Kidney epithelial cell (primary cell): Measurements from ENCODE around the gene SEMA4B. TPM values are rescaled to one million over a fixed set of nuclear protein-coding genes. Genes with fewer than 3 reads are reported as not detected.

Experiments used
- DNase-seq: peaks from one replicate; pipeline ENCODE4 v3.0.0-alpha.2; 2010; ENCODE audit warnings: low read depth
- H3K27me3 ChIP-seq: 2 replicates; pipeline ENCODE4 v1.6.0; 2011; ENCODE audit warnings: low read length; ENCODE audit not compliant: control insufficient read depth, insufficient read depth
- H3K36me3 ChIP-seq: 2 replicates; pipeline ENCODE4 v1.5.1; 2011; ENCODE audit warnings: low read length; ENCODE audit not compliant: control insufficient read depth, insufficient read depth
- H3K4me3 ChIP-seq: 2 replicates; pipeline ENCODE4 v1.5.1; 2011; ENCODE audit warnings: low read depth, mild to moderate bottlenecking, control low read depth, low read length
- CTCF ChIP-seq: IDR thresholded peaks from 2 replicates; pipeline ENCODE4 v1.5.1; 2011; ENCODE audit warnings: mild to moderate bottlenecking, moderate library complexity, low read length, control low read depth, inconsistent platforms; ENCODE audit not compliant: insufficient read depth, poor library complexity, severe bottlenecking
- total RNA-seq: library from RNA; depleted of rRNA; stranded (reverse); fragments of >200 nt; gene quantifications from 2 replicates; pipeline ENCODE4 v1.2.3, GENCODE V29; 2015

SEMA4B gene
- total RNA-seq, 1 donor from 2014 or later = 44.2 TPM

GRCh38 chr15:90192961-90193786, 8.0 kb upstream of the SEMA4B start:
- Histone ChIP-seq H3K36me3 (peaks cover 1% of the 10 kb centered on the region), H3K27me3 (no peaks in the 10 kb centered on the region), H3K4me3 (no peak overlapping the region)
- DNase-seq = no peak
- no peak for TF ChIP-seq CTCF

- H3K27me3 ChIP-seq = no peaks in the 10 kb centered on the region
- TF ChIP-seq CTCF = no peak
- no peak for DNase-seq
These were observed 6.5 kb upstream of the SEMA4B start for GRCh38 chr15:90194655-90195054.

GRCh38 chr15:90200534-90201129, 498 bp upstream of the SEMA4B start:
- no peak for DNase-seq
- Histone ChIP-seq H3K27me3 (no peaks in the 10 kb centered on the region), H3K4me3 (peak overlapping the region; percentile 92), H3K36me3 (peaks cover 3% of the 10 kb centered on the region)
- TF ChIP-seq CTCF = no peak

More at GRCh38 chr15:90194655-90195054, 6.5 kb upstream of the SEMA4B start:
- Histone ChIP-seq H3K4me3 (no peak overlapping the region), H3K36me3 (peaks cover 1% of the 10 kb centered on the region)

GRCh38 chr15:90201944-90202375, 830 bp downstream of the SEMA4B start:
- H3K4me3 ChIP-seq = peak overlapping the region; percentile 92
- no peak for TF ChIP-seq CTCF
- no peak for DNase-seq
- peaks cover 3% of the 10 kb centered on the region for H3K36me3 ChIP-seq
- no peaks in the 10 kb centered on the region for H3K27me3 ChIP-seq

- DNase-seq = no peak
- TF ChIP-seq CTCF = no peak
- peak overlapping the region; percentile 92 for H3K4me3 ChIP-seq
These were observed 1.8 kb downstream of the SEMA4B start for GRCh38 chr15:90202929-90203328.

More at GRCh38 chr15:90202929-90203328, 1.8 kb downstream of the SEMA4B start:
- no peaks in the 10 kb centered on the region for H3K27me3 ChIP-seq
- H3K36me3 ChIP-seq = peaks cover 3% of the 10 kb centered on the region
